NCI-H460 (cell line): ENCODE results near the gene AMER2. TPM values are rescaled to one million over a fixed set of nuclear protein-coding genes. Genes with fewer than 3 reads are reported as not detected.
"Not testable (repeated sequence)": the region's sequence is repeated elsewhere in the genome, so short reads cannot be mapped to it uniquely, and the experiment has no call there.

Experiments used
- DNase-seq: peaks from one replicate; pipeline ENCODE4 v3.0.0-alpha.2; 2016; ENCODE audit warnings: low read depth; ENCODE audit errors: extremely low read depth
- total RNA-seq: library from RNA; depleted of rRNA; stranded (reverse); fragments of >200 nt; shearing (Covaris generic); gene quantifications from 2 replicates; pipeline ENCODE4 v1.2.3, GENCODE V29; 2014

The AMER2 gene
- total RNA-seq, 1 experiment from 2014 or later, result not detected

DNA sequence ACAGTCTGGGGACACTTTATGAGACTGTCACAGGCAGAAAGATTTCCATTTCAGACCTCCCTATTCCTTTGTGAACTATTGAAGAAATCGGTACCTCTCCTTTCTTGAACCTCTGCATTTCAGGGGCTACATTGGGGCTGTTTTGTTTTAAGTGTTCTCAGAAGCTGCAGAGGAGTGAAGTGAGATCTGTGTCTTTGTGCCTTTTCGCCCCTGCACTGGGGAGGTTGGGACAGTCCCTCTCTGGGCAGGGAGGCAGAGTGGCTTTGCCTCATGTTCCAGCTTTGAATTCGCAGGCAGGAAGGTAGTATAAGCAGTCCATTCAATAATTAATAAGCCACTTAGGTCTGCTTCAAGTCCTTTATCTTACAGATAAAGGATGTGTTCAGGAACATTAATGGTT is 9.5 kb upstream of the AMER2 start:
- no peak for DNase-seq

DNA sequence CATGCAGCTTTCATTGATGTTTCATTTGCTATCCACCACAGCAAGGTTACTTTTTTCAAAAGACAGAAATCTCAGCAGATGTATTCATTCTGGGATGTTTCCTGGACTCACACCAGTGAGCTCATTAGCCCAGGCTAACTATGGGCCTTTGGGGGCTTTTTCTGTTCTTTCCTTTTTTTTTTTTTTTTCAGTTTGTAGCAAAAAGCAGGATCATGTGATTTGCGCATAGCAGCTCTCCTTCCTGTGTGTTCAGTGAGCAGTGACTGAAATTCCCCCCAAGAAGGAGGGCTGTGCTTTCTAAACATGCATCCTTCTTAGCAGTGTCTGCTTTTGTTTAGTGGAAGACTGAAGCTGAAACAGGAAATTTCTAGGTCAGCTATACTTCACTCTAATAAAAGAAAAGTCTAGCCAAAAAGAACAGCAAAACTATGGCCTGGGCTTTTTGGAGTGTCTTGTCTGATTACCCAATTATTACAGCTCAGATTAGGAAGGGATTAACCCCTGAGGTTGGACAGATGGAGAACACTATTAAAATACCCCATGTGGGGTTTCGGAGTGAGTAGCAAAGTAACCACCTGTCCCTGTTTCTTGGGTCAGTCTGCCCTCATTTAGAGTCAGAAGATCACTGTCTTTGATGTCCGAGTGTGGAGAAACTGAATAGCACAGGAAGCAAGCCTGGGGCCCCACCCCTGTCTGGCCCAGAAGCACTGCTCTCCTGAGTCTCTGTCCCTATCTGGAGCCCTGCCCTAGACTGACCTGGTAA is 8.9 kb upstream of the AMER2 start:
- DNase-seq, result no peak

DNA sequence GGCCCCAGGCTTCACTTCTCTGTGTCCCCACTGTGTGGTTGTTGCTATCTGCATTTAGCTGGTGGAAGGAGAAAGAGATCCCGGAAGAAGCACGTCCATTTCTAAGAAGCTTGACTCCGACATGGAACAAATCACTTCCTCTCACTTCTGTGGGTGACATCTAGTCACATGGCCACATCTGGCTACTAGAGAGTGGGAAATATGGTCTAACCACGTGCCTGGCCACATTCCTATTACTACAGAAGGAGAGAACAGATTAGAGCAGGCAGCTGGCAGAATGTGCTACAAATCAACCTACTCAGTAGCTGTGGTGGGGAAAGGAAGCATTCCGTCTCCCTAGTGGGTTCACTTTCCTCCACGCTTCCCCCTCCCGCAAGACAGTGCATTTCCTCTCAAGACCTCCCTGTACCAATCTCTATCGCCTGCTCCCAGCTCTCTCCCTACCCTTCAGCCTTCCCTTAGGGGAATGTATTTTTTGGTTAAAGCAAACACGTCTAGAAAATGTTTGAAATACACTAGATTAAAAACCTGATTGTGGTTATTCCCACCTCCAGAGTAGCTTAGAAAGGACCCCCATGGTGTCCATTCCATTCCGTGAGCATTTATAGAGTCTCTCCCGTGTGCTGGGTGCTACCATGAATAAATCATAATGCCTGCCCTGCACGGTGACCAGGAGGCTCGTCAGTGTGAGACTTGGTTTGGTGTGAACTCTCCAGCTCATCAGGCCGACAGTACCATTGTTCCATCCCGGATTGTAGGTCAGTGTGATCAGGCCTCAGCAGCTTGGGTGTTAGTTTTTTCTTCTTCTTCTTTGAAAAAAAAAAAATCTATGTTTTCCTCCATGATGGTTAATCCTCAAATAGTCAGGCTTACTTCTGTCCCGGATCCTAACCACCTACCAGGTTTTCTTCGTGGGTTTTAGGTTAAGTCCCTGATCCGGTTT is 8.0 kb upstream of the AMER2 start:
- DNase-seq, result no peak

DNA sequence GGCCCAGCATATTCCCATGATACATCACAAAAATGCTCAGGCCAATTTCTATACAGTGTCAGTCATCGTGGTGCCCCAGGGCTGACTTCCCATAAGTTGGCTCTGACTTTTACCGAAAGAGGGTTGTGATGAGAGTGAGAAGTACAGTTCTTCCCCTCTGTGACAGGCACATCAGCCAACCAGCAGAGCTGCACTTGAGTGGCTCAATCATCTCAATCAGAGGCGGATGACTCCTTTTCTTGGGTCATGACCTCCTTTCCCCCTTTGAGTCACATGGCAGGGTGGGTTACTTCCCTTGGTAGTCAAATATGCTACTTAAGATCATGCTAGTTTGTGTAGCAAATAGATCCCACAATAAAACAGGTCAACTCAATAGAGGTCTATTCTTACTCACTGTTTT is 6.9 kb upstream of the AMER2 start:
- no peak for DNase-seq

DNA sequence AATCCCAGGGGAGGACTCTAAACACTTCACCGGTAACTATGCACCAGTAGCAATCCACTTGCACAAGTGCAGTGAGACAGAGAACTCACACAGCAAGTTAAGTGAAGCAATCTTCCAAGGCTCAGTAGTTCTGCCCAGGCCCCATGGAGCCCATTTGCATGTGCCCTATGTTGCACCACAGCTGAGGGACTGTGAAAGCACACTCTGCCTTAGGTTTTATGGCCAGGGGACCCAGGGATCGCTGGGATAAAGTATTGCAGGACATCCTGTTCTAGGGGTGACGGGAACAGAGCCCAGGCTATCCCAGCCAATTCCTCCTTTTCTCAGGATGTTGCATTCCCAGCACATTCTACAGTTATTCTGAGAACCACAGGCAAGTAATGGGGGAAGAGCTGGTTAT is 6.0 kb upstream of the AMER2 start:
- no peak for DNase-seq

DNA sequence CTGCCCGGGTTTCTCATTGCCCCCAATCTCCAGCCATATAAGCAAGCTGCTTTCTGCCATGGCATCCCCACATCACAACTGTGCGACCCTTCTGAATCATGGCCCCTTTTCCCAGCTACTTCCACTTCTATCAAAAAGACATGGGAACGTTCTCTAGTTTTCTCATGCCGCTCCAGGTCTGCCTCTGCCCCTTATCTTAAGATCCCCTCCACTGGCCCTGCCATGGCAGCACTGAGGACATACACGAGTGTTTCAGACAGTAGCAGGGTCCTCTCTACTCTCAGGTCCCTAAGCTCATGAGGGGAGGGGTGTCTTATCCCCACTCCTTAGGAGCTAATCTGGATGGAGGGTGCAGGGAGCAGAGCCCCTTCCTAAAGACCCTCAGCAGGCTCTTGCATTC is 5.5 kb upstream of the AMER2 start:
- no peak for DNase-seq

DNA sequence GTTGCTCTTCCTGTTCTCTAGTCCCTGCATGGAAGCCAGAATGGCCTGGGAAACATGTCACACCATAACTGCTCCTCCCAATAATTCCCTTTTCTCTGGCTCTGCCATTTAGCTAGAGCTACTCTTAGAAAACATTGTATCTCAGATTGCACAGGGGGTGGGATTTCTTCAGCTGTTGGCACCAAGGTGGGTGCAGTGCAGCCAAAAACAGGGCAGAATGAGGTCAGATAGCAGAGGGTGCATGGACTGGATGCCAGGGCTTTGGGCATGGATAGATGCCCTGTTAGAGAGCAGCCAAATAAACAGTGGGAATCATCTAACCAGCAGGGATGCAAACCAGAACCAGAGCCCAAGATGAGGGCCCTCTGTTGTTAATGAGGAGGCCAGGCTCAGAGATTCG is 4.9 kb upstream of the AMER2 start:
- no peak for DNase-seq

DNA sequence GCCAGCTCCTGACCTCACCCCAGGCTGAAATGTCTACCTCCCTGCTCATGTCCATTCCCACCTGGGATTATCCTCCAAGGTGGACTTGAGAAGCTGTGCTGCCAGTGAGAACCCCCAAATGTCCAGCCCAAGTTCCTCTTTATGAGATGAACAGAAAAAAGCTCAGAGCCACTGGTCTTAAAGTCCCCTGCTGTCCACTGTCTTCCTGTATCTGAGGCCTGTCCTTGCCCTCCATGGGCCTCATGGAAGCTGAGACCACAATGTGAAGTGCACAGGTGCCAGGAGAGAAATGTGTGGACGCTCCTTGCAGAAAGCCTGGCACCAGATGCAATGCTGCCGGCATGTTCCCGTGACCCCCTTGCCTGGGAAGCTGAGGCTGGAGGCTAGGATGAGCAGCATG is 3.3 kb upstream of the AMER2 start:
- DNase-seq, result no peak

DNA sequence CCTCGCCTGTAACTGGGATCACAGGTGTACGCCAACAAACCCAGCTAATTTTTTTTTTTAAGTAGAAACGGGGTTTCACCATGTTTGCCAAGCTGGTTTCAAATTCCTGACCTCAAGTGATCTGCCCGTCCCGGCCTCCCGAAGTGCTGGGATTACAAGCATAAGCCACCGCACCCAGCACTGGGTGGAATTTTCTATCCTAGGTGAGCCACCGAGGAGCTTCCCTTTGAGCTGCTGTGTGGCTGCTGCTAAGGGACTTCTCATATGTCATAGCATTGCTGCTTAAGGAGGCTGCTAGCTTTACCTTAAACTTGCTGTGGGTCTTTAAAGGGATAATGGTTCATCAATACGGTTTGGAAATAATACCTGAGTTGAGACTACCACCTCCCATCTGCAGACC is 2.9 kb upstream of the AMER2 start:
- no peak for DNase-seq

DNA sequence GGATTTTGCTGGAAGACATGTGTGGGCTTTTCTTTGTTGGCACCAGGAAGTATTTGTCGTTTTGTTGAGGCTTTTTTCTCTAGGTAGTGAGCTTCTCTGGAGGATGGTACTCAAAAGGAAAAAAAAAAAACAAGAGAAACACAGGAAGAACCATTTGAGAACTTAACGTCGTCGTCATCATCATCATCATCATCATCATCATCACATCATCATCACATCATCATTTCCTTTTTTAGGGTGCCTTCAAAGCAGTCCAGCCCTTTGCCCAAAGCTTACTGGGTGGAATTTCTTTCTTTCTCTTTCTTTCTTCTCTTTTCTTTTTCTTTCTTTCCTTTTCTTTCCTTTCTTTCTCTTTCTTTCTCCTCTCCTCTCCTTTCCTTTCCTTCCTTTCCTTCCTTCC is 2.2 kb upstream of the AMER2 start:
- no peak for DNase-seq

DNA sequence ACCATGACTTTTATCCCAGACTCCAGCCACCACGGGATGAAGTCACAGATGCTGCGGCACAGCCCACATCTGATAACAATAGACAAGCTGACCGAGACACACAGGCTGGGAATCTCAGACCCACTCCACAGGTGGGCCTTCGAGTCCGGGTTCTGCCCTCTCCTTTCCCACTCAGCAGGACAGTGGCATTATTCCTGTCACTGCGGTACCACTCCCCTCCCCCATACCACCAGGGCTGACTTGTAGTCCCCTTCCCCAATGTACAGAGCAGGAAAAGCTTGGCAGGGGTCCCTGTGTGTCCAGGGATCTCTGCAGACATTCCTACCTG is 179 bp upstream of the AMER2 start:
- DNase-seq, result no peak

DNA sequence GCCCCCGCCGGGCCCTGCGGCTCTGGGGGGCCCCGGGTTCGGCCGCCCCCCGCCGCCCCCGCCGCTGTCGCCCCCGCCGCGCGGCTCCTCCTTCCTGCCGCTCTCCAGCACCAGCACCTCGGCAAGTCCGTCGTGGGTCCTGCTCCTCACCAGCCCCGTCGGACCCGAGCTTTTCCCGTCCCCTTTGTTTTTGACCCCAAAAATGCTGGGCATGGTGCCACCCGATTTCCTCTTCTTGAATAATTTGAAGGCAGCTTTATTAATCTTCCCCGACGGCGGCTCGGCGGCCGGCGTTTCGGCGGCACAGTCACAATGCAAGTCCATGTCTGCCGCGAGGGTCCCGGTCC is 945 bp downstream of the AMER2 start:
- no peak for DNase-seq

DNA sequence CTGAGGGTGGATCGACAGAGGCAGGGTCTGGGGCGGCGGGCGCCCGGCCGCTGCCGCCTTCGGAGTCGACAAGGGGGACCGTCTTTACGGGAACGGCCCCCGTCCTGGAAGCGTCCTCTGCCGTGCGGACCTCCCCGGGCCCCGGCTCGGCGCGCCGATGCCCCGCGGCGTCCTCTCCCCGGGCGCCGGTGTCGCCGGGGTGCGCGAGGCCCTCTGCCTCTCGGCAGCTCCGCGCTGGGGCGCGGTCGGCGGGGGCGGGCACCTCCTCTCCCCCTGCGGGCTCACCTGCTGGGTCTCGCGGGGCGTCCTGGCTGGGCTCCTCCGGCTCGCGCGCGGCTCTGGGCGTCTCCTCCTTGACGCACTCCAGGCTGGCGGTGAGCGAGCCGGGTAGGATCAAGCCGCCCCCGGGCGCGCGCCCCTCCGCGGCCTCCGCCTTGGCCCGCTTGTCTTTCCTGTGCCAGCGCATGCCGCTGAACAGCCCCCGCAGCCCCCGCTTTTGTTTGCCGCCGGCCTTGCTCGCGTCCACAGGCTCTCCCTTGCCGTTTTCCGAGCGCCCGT is 1.5 kb downstream of the AMER2 start:
- DNase-seq, result no peak

DNA sequence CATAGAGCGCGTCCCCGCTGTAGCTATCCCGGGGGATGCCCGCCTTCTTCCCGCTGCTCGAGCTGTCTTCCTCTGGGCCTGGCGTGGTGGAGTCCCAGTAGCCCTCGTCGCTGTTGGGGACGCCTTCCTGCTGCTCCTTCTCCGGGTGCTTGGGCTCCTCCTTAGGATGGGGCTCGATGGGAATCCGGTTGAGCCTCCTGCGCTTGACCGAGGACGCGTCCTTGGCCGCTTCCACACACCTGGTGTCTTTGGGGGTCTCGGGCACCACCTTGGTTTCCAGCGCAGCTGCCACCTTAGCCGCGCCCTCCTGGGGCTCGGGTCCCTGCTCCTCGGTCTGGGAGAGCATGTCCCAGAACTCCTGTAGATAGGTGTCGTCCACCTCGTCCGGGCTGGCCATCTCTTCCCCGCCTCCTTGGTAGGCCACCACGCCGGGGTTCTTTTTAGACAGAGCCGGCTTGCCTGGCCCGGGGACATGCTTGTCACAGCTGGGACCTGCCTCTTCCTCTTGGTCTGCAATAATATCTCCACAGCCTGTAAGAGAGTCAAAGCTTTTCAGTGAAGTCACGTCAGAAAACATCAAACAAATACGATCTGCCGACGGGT is 2.0 kb downstream of the AMER2 start:
- no peak for DNase-seq

DNA sequence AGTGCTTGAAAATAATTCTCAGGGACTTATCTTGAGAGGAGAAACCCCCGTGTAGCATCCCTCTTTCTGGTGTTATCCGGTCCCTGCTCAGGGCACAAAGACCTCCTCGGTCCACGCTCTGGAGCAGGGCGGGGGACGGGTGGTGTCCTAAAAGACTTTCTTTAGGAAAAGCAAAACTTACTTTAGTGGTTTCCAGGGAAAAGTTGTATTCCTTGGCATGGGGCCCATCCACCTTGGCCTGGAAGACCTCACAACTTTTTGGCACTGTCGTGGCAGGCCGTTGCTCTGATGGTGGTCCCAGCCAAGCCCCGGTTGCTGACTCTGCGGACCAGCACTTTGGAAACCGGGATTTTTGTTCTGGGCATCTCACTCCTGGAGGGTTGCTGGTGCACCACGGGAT is 2.7 kb downstream of the AMER2 start:
- DNase-seq, result no peak

DNA sequence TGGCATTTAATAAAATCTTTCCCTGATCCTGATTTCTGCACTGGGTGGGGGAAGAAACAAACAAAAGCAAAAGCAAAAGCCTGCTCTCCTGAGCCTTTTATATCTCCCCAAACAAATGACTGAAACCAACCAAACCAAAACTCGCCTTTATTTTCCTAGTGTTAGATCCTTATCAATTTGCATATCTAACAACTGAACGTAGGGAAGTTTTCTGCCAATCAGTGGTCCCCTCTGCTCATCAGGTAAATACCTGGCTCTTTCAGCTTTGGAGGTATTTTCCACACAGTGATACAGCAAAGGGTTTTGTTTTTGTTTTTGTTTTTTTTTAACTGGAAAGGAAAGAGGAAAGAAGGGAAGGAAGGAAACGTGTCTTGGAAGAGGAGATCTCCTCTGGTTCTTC is 3.3 kb downstream of the AMER2 start:
- DNase-seq, result no peak

DNA sequence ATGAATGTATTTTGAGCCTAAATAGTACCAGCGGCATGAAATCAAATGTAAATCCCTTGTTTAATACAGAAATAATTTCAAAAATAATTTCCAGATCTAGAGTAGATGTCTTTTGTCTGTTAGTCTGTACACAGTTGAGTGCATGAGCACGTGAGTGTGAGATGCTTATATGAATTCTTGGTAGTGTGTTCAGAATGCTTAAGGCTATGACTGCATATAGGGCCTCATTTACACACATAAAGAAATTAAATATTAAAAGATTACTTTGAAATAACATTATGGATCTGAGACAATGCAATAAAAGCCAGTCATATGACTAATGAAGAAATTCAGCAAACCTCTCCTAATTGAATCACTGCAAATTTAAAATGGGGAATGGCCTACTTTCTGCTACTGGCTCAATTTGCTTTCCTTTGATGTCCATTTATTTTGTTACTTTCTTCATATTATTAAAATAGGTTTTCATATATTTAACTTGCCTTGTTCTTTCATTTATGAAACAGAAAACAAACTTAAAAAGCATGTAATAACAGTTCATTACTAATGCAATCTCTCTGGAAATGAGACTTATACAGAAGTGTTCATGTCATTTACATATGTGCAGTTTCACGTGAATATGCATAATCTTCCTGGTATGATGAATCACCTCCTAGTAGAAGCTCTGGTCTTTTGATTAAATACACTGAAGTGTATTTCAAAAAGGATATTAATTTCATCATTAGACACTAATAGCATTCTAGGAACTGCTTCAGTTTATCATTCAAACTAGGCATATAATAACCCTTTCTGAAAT is 4.5 kb downstream of the AMER2 start:
- no peak for DNase-seq

DNA sequence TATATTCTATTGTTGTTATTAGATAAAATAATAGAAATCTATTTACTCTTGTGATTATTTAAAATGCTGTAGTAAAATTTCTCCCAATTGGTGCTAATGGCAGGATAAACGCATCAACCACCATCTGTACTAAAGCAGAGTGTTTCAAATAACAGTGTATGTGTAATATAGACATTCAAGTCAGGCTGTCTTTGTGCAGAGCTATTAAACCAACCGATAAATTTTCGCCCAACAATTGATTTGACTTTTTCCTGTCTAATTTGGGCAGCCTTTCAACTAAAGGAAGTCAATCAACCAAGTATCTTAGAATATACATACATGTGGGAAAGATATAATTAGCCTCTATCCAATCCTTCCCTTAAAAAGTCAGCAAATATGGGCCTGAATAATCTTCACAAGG is 5.8 kb downstream of the AMER2 start:
- no peak for DNase-seq

DNA sequence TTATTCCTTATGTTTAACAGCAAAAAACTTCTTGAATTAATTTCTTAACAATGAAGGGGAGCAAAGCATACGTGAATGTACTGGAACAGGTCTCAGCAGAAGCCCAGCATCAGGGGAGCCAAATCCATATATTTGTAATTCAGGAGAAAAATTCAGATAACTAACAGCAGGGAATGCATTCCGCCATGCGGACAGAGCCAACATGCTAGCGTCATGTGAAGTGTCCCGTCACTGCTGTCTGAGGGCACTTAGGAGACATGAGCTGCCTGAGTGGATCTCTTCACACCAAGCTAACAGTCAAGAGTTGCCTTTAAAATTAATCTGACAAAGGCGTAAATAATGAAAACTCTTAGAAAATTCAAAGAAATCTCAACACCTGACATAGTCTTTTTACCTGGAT is 6.4 kb downstream of the AMER2 start:
- no peak for DNase-seq

DNA sequence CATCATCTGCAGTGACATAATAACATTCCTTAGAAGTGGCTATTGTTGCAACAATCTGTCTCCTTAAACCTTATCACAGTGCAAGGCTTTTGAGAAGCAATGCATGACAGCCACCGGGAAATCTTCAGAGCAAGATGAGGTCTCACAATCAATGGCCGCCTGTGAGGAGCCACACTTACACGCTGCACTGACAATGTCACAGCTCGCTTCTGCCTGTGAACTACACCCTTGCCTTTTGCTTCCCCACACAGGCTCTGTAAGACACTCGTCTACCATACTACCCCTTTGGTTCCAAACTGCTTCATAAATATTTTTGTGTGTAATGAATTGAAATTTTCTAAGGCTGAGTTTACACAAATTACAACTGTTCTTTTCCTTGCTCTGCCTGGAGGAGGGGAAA is 6.9 kb downstream of the AMER2 start:
- DNase-seq, result not testable (repeated sequence)

DNA sequence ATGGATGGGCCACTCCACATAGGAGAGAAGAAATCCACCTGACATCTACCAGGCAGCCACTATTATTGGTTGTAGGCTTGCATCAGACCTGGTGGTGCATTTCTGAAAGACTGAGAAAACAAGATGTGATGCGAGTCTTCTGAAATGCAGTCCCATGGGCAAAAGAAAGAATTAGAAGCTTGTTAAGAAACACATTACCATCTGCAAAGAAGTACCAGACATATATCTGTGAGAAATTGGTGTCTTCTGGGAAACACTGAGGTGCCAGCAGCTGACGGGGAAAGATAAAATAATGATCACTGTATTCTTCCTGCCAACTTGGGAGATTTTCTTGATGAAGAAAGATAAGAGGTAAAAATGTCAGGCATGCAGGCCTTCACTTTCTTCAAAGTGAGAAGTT is 14.4 kb downstream of the AMER2 start:
- no peak for DNase-seq
